ENCODE results near the gene CA12. TPM values are rescaled to one million over a fixed set of nuclear protein-coding genes. Genes with fewer than 3 reads are reported as not detected.

CA12 gene
- total and polyA plus RNA-seq, 2 of the 8 experiments (the other 6 are each of a cell fraction or from before 2014, with no cell fraction given), result 4.7 to 4.9 TPM

GRCh38 chr15:63308947-63309346 lies 72.7 kb downstream of the CA12 start:
- H3K18ac ChIP-seq (ENCODE audit: extremely low read depth, low read length), result no peak overlapping the region
- H3K23ac ChIP-seq (ENCODE audit: insufficient read length), result no peak overlapping the region
- H3K36me3 ChIP-seq (ENCODE audit: control insufficient read depth in 2 of 4, insufficient read depth in 4 of 4, low read length in 3 of 4), result peaks cover 0 to 8% (median 3%) of the 10 kb centered on the region in 4 experiments; a peak in 1 of 8 replicates
- no peaks in the 10 kb centered on the region for H3K9me3 ChIP-seq (ENCODE audit: insufficient read depth in 2 of 2, low read depth in 1 of 2, low read length in 1 of 2)
- H2AK5ac ChIP-seq (ENCODE audit: low read depth, low read length), result no peak overlapping the region
- H3K4me1 ChIP-seq (replicated peaks in 1 of 4; ENCODE audit: control insufficient read depth in 3 of 4, insufficient read depth in 4 of 4, low read length in 3 of 4), result peaks cover 0 to 8% (median 6%) of the 10 kb centered on the region in 4 experiments; a peak in 6 of 7 replicates
- H2BK20ac ChIP-seq (ENCODE audit: low read length), result no peak overlapping the region
- H3K27me3 ChIP-seq (replicated peaks in 1 of 4; ENCODE audit: control insufficient read depth in 3 of 4, extremely low read depth in 1 of 4, insufficient read depth in 3 of 4, low read length in 3 of 4), result no peaks in the 10 kb centered on the region
- H3K23me2 ChIP-seq (ENCODE audit: low read depth, low read length), result no peaks in the 10 kb centered on the region
- H3K4ac ChIP-seq (replicated peaks; ENCODE audit: insufficient read length, low read depth, low read length), result no peak overlapping the region
- no peak overlapping the region for H3K14ac ChIP-seq (ENCODE audit: insufficient read length)
- 0 out of 4 replicates have a peak, but pooled peaks cover 0 to 3% of the 10 kb centered on the region in 2 experiments for H3K79me2 ChIP-seq (ENCODE audit: control insufficient read depth in 1 of 2, insufficient read depth in 2 of 2, low read length in 2 of 2)
- CTCF ChIA-PET (ENCODE audit: partially characterized antibody), result interaction anchor here (0.7 to 1.8 kb wide), 3 partner anchors 11 to 186 kb away, joined by 3 to 6 read pairs (median 3); no protein-coding TSS in a partner anchor
- no peak for DNase-seq (ENCODE audit: low read depth in 1 of 2, low spot score in 2 of 2)
- TF ChIP-seq BRCA1 (IDR thresholded peaks at IDR 0.05; ENCODE audit: low read depth, low read length) (no peak), SP2 (IDR thresholded peaks at IDR 0.05; ENCODE audit: low read length) (no peak), YY1 (IDR thresholded peaks at IDR 0.05; ENCODE audit: low read depth, low read length) (no peak), RXRA (IDR thresholded peaks at IDR 0.05; ENCODE audit: insufficient read depth, low read depth, low read length) (no peak)
- no peak overlapping the region for H3K27ac ChIP-seq (ENCODE audit: low read depth, low read length)
- no peak overlapping the region for H2AFZ ChIP-seq (ENCODE audit: low read length)
- no peak overlapping the region for H2BK12ac ChIP-seq (ENCODE audit: low read depth, low read length)
- no peak overlapping the region for H2BK5ac ChIP-seq (ENCODE audit: low read depth, low read length)
- no peak overlapping the region for H2BK15ac ChIP-seq (ENCODE audit: low read length)
- no peaks in the 10 kb centered on the region for H4K20me1 ChIP-seq (replicated peaks in 1 of 2; ENCODE audit: control insufficient read depth in 1 of 2, insufficient read depth in 2 of 2, low read length in 2 of 2)
- WGBS, 2 experiments (ENCODE audit: extremely low coverage in 1 of 2, insufficient coverage in 1 of 2, insufficient read length in 1 of 2, insufficient replicate concordance in 2 of 2, low coverage in 1 of 2, low lambda C conversion rate in 2 of 2, missing lambda C conversion rate in 1 of 2), result 93% methylated on average over 2 of the region's 2 CpGs; no CpG with 5 or more reads in 1 of the 2 experiments
- no peak overlapping the region for H4K8ac ChIP-seq (ENCODE audit: extremely low read depth, insufficient read depth, low read length)
- POLR2A ChIA-PET (ENCODE audit: partially characterized antibody), result interaction anchor here (0.8 to 1.0 kb wide), 2 partner anchors 12 to 87 kb away, joined by 3 read pairs; no protein-coding TSS in a partner anchor
- no peak overlapping the region for H3K9ac ChIP-seq (replicated peaks in 1 of 4; ENCODE audit: extremely low read depth in 1 of 4, low read depth in 3 of 4, low read length in 3 of 4)
- no peak overlapping the region for H4K91ac ChIP-seq (replicated peaks; ENCODE audit: insufficient read length, low read length)
- no peak overlapping the region for H3K56ac ChIP-seq (replicated peaks; ENCODE audit: insufficient read length, low read depth, low read length)
- no peak overlapping the region for H3K4me3 ChIP-seq (ENCODE audit: extremely low read depth in 1 of 4, insufficient read depth in 2 of 4, low read depth in 3 of 4, low read length in 4 of 4)
- H3K4me2 ChIP-seq (ENCODE audit: insufficient read depth in 1 of 2, low read depth in 2 of 2, low read length in 2 of 2), result no peak overlapping the region
- FAIRE-seq, result no peak
- H2BK120ac ChIP-seq (replicated peaks; ENCODE audit: low read depth, low read length), result no peak overlapping the region
- no peak overlapping the region for H4K5ac ChIP-seq (ENCODE audit: insufficient read length, low read depth, low read length)
- no peaks in the 10 kb centered on the region for H3K79me1 ChIP-seq (ENCODE audit: low read depth, low read length)
